DLD1 (cell line): ENCODE data around the gene GCNT4.

ENCODE experiments used
- in situ Hi-C: cut with HindIII; loops from 2 replicates; pipeline ENCODE4 v1.10.0; 2017; ENCODE audit warnings: low sequenced_read_pairs

The GCNT4 gene

GRCh38 chr5:75053304-75054133 is 1.2 kb upstream of the GCNT4 start:
- in situ Hi-C loops: loop anchor here (25.0 kb wide), 1 partner anchor 109 kb away; no protein-coding TSS in a partner anchor

- in situ Hi-C loops: loop anchor here (25.0 kb wide), 1 partner anchor 109 kb away; no protein-coding TSS in a partner anchor
These were observed 621 bp upstream of the GCNT4 start for GRCh38 chr5:75053054-75053303.

GRCh38 chr5:75051217-75051751 is 1.1 kb downstream of the GCNT4 start:
- in situ Hi-C loops: loop anchor here (25.0 kb wide), 1 partner anchor 111 kb away; no protein-coding TSS in a partner anchor

GRCh38 chr5:75050415-75050814 is 1.9 kb downstream of the GCNT4 start:
- in situ Hi-C loops: loop anchor here (25.0 kb wide), 1 partner anchor 112 kb away; no protein-coding TSS in a partner anchor

GRCh38 chr5:75049456-75050351 is 2.7 kb downstream of the GCNT4 start:
- in situ Hi-C loops: loop anchor here (25.0 kb wide), 1 partner anchor 113 kb away; no protein-coding TSS in a partner anchor

- in situ Hi-C loops: no loop called here
These were observed 3.9 kb downstream of the GCNT4 start for GRCh38 chr5:75048457-75048953.

GRCh38 chr5:75047356-75047755 is 5.0 kb downstream of the GCNT4 start:
- in situ Hi-C loops: no loop called here

- in situ Hi-C loops: no loop called here
These were observed 5.8 kb downstream of the GCNT4 start for GRCh38 chr5:75046366-75047142.

GRCh38 chr5:75045071-75045470 is 7.3 kb downstream of the GCNT4 start:
- in situ Hi-C loops: no loop called here

GRCh38 chr5:75044406-75044805 is 8.0 kb downstream of the GCNT4 start:
- in situ Hi-C loops: no loop called here

- in situ Hi-C loops: no loop called here
These were observed 8.6 kb downstream of the GCNT4 start for GRCh38 chr5:75043633-75044264.

- in situ Hi-C loops: no loop called here
These were observed 9.8 kb downstream of the GCNT4 start for GRCh38 chr5:75042522-75042921.

- in situ Hi-C loops: no loop called here
These were observed 11.4 kb downstream of the GCNT4 start for GRCh38 chr5:75040973-75041372.

- in situ Hi-C loops: no loop called here
These were observed 15.3 kb downstream of the GCNT4 start for GRCh38 chr5:75037106-75037505.

GRCh38 chr5:75034137-75034739 is 18.1 kb downstream of the GCNT4 start:
- in situ Hi-C loops: no loop called here

GRCh38 chr5:75031366-75031765 is 21.0 kb downstream of the GCNT4 start:
- in situ Hi-C loops: no loop called here

- in situ Hi-C loops: no loop called here
These were observed 24.3 kb downstream of the GCNT4 start for GRCh38 chr5:75028090-75028489.

- in situ Hi-C loops: no loop called here
These were observed 28.8 kb downstream of the GCNT4 start for GRCh38 chr5:75023368-75024159.

- in situ Hi-C loops: no loop called here
These were observed 30.6 kb downstream of the GCNT4 start for GRCh38 chr5:75021800-75022199.
